GM23338 (cell line): ENCODE measurements around the gene MIF. TPM values are rescaled to one million over a fixed set of nuclear protein-coding genes. Genes with fewer than 3 reads are reported as not detected.

Experiments used
- ATAC-seq: fragments of 200-7000 bp; cut with Tn5 transposase; 3 replicates; pipeline ENCODE4 v1.9.1; 2020
- DNase-seq: peaks from one replicate; pipeline ENCODE4 v3.0.0-alpha.2; 2015; ENCODE audit warnings: low spot score
- H2AFZ ChIP-seq: fragments of 200-600 bp; sonication (generic); 2 replicates; pipeline ENCODE4 v1.8.0; 2016; ENCODE audit warnings: antibody characterized with exemption, mild to moderate bottlenecking, moderate library complexity
- H3F3A ChIP-seq: fragments of 200-600 bp; sonication (generic); replicated peaks from 2 replicates; pipeline ENCODE4 v1.8.0; 2017; ENCODE audit warnings: antibody characterized with exemption, mixed run types, low read depth
- H3K27ac ChIP-seq: fragments of 200-600 bp; sonication (generic); 2 replicates; pipeline ENCODE4 v1.6.1; 2016; ENCODE audit warnings: low read depth
- H3K27me3 ChIP-seq: fragments of 200-600 bp; sonication (generic); 2 replicates; pipeline ENCODE4 v1.8.0; 2016; ENCODE audit warnings: mild to moderate bottlenecking, mixed run types, moderate library complexity; ENCODE audit not compliant: insufficient read depth
- H3K36me3 ChIP-seq: fragments of 200-600 bp; sonication (generic); 2 replicates; pipeline ENCODE4 v1.8.0; 2016; ENCODE audit warnings: mild to moderate bottlenecking; ENCODE audit not compliant: insufficient read depth
- H3K4me1 ChIP-seq: fragments of 200-600 bp; sonication (generic); 2 replicates; pipeline ENCODE4 v1.8.0; 2016; ENCODE audit warnings: mild to moderate bottlenecking, moderate library complexity; ENCODE audit not compliant: insufficient read depth
- H3K4me2 ChIP-seq: fragments of 200-600 bp; sonication (generic); 2 replicates; pipeline ENCODE4 v1.7.1; 2017; ENCODE audit warnings: mixed run types
- H3K4me3 ChIP-seq: fragments of 200-600 bp; sonication (generic); 2 replicates; pipeline ENCODE4 v1.6.1; 2016; ENCODE audit warnings: mixed run types
- H3K79me2 ChIP-seq: fragments of 200-600 bp; sonication (generic); replicated peaks from 2 replicates; pipeline ENCODE4 v1.8.0; 2017; ENCODE audit warnings: mild to moderate bottlenecking; ENCODE audit not compliant: insufficient read depth
- H3K9me2 ChIP-seq: fragments of 200-600 bp; sonication (generic); 2 replicates; pipeline ENCODE4 v1.8.0; 2017; ENCODE audit not compliant: insufficient read depth
- H4K20me1 ChIP-seq: fragments of 200-600 bp; sonication (generic); replicated peaks from 2 replicates; pipeline ENCODE4 v1.8.0; 2017; ENCODE audit warnings: mild to moderate bottlenecking; ENCODE audit not compliant: insufficient read depth
- H3K27ac Mint-ChIP-seq: 2 replicates; pipeline ENCODE4 v1.8.0; 2020; ENCODE audit warnings: inconsistent platforms, mild to moderate bottlenecking, moderate library complexity, mixed read lengths
- H3K27me3 Mint-ChIP-seq: 3 replicates; pipeline ENCODE4 v1.8.0; 2022; ENCODE audit warnings: low read depth, mild to moderate bottlenecking, moderate library complexity, mixed read lengths, inconsistent platforms; ENCODE audit not compliant: insufficient read depth, poor library complexity
- H3K36me3 Mint-ChIP-seq: 3 replicates; pipeline ENCODE4 v1.8.0; 2021; ENCODE audit warnings: low read depth, mild to moderate bottlenecking, inconsistent platforms, moderate library complexity, mixed read lengths
- H3K4me1 Mint-ChIP-seq: 3 replicates; pipeline ENCODE4 v1.8.0; 2020; ENCODE audit warnings: mild to moderate bottlenecking, inconsistent platforms, mixed read lengths
- H3K4me3 Mint-ChIP-seq: 3 replicates; pipeline ENCODE4 v1.8.0; 2021; ENCODE audit warnings: moderate library complexity, mild to moderate bottlenecking, inconsistent platforms, mixed read lengths
- H3K9me3 Mint-ChIP-seq: 3 replicates; pipeline ENCODE4 v1.8.0; 2020; ENCODE audit warnings: moderate library complexity, mild to moderate bottlenecking, inconsistent platforms, mixed read lengths
- EZH2phosphoT487 ChIP-seq: fragments of 200-600 bp; sonication (generic); IDR thresholded peaks from one replicate; pipeline ENCODE4 v1.8.1; 2018; ENCODE audit warnings: antibody characterized with exemption; ENCODE audit not compliant: unreplicated experiment
- ZNF114 ChIP-seq: fragments of 250-450 bp; sonication (Bioruptor Pico); IDR thresholded peaks from 2 replicates; pipeline ENCODE4 v1.5.0; 2020; ENCODE audit warnings: mild to moderate bottlenecking, moderate library complexity
- ZNF462 ChIP-seq: fragments of 250-450 bp; sonication (Bioruptor Pico); IDR thresholded peaks from 2 replicates; pipeline ENCODE4 v1.5.0; 2020; ENCODE audit warnings: mild to moderate bottlenecking, moderate library complexity
- polyA plus RNA-seq: library from polyadenylated mRNA; unstranded; fragments of >200 nt; fragmentation: Nextera tagmentation; extraction: Ambion mirVana; gene quantifications from 2 replicates; pipeline ENCODE4 v1.2.1, GENCODE V29; 2016
- total RNA-seq: library from RNA; depleted of rRNA; stranded (reverse); fragments of >200 nt; shearing (Covaris generic); gene quantifications from 2 replicates; pipeline ENCODE4 v1.2.3, GENCODE V29; 2014
- TF ChIP-seq, protein P1 (sequence below): IDR thresholded peaks from 2 replicates; pipeline ENCODE4 v1.6.1; 2016; ENCODE audit warnings: antibody characterized with exemption

MIF gene
- total and polyA plus RNA-seq, 2 experiments from 2014 or later: 800 to 5,205 TPM

DNA sequence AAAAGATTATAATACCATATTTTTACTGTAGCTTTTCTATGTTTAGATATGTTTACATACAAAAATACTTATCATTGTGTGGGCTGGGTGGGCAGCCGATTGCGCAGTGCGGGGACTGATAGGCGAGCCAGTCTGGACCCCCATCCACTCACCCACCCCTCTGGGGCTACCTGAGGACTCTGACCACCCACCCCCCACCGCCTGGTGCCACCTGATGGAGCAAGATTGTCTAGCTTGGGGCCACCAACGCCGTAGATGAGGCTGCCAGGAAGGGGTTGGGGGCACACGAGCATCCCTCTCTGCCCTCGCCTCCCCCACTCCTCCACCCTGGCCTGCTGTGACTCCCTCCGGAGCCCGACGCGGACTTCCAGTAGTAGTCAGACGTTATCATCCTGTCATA lies 32.4 kb downstream of the MIF start:
- Histone ChIP-seq H3K4me3 (no peak overlapping the region), H3K4me2 (no peak overlapping the region), H3K27me3 (no peaks in the 10 kb centered on the region), H3K4me1 (no peaks in the 10 kb centered on the region), H4K20me1 (peaks cover 3% of the 10 kb centered on the region; the same call in 1 of the 2 replicates), H2AFZ (no peak overlapping the region), H3F3A (no peaks in the 10 kb centered on the region), H3K27ac (no peak overlapping the region), H3K79me2 (no peaks in the 10 kb centered on the region), H3K36me3 (peaks cover 15% of the 10 kb centered on the region), H3K9me2 (no peaks in the 10 kb centered on the region)
- ATAC-seq: no peak
- no peak overlapping the region for H3K4me3 Mint-ChIP-seq
- no peak for DNase-seq
- H3K36me3 Mint-ChIP-seq: peaks cover 67% of the 10 kb centered on the region
- no peak for TF ChIP-seq EZH2phosphoT487
- TF ChIP-seq, protein P1, sequence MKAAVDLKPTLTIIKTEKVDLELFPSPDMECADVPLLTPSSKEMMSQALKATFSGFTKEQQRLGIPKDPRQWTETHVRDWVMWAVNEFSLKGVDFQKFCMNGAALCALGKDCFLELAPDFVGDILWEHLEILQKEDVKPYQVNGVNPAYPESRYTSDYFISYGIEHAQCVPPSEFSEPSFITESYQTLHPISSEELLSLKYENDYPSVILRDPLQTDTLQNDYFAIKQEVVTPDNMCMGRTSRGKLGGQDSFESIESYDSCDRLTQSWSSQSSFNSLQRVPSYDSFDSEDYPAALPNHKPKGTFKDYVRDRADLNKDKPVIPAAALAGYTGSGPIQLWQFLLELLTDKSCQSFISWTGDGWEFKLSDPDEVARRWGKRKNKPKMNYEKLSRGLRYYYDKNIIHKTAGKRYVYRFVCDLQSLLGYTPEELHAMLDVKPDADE: no peak
- no peaks in the 10 kb centered on the region for H3K4me1 Mint-ChIP-seq
- no peak overlapping the region for H3K27ac Mint-ChIP-seq
- H3K9me3 Mint-ChIP-seq: peaks cover 45% of the 10 kb centered on the region
- peaks cover 3% of the 10 kb centered on the region for H3K27me3 Mint-ChIP-seq

- Histone ChIP-seq H3K4me1 (no peaks in the 10 kb centered on the region), H2AFZ (no peak overlapping the region), H3F3A (no peaks in the 10 kb centered on the region), H3K27ac (no peak overlapping the region), H3K27me3 (no peaks in the 10 kb centered on the region), H4K20me1 (no peaks in the 10 kb centered on the region), H3K36me3 (no peaks in the 10 kb centered on the region), H3K9me2 (no peaks in the 10 kb centered on the region), H3K4me2 (no peak overlapping the region), H3K4me3 (no peak overlapping the region), H3K79me2 (no peaks in the 10 kb centered on the region)
- TF ChIP-seq EZH2phosphoT487 (no peak), ZNF114 (no peak), ZNF462 (CRISPR knock-in tag) (no peak)
- DNase-seq (no peak), ATAC-seq (no peak)
- peaks cover 1% of the 10 kb centered on the region for H3K27me3 Mint-ChIP-seq
- no peaks in the 10 kb centered on the region for H3K9me3 Mint-ChIP-seq
- no peak overlapping the region for H3K4me3 Mint-ChIP-seq
- H3K36me3 Mint-ChIP-seq: no peaks in the 10 kb centered on the region; the same call in 2 of the 3 replicates
- H3K27ac Mint-ChIP-seq: no peak overlapping the region
- H3K4me1 Mint-ChIP-seq: no peaks in the 10 kb centered on the region
These were observed 44.3 kb downstream of the MIF start for GRCh38 chr22:23938328-23939016.
